GM18861 (cell line): Measurements from ENCODE around the gene EMC6.

ENCODE experiments used
- ATAC-seq: cut with Tn5 transposase; IDR thresholded peaks from one replicate; pipeline ENCODE4 v1.9.1; 2021; ENCODE audit not compliant: unreplicated experiment

Gene EMC6

DNA sequence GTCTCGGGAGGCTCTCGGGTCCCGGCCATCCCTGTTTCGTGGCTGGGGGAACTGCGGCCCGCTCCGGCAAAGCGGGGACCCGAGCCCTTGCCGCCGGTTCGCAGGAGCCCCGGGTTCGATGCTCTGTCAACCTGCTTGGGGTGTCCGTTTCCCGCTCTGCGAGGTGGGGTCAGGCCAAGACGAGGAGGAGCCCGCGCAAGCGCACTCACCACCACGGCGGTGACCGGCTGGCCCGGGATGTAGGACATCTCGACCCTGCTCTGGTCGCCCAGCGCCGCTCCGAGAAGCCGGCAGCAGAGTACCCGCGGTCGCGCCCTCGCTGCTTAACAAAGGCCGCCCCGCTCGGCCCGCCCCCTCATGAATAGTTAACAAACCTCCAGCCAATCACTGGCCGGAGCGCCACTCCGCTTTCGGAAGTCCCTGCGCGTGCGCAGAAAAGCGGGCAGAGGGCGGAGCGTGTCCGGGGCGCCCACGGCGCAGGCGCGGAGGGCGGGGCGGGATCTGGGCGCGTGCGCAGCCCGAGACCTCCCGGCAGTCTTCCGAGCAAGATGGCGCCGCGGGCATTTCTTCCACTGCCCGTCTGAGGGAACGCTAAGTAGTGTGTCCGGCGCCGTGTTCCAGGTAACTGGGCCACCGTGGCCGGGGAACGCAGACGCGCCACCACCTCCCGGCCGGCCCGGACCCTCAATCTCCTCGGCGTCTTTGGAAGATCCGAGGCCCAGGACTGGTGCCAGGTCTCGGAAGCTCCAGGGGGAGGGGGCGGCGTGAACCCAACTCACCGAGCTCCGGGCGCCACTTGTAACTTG lies at the start of gene EMC6, which contains the start of gene TAX1BP3:
EMC6 (plus strand) TSS at position 534 of the 806 bp plus-strand sequence. CDS start 335 bp downstream, outside the sequence.
TAX1BP3 (minus strand) TSS at position 300 of the 806 bp plus-strand sequence; CDS start at position 248, 52 bp downstream.
- peak; percentile 84 for ATAC-seq

DNA sequence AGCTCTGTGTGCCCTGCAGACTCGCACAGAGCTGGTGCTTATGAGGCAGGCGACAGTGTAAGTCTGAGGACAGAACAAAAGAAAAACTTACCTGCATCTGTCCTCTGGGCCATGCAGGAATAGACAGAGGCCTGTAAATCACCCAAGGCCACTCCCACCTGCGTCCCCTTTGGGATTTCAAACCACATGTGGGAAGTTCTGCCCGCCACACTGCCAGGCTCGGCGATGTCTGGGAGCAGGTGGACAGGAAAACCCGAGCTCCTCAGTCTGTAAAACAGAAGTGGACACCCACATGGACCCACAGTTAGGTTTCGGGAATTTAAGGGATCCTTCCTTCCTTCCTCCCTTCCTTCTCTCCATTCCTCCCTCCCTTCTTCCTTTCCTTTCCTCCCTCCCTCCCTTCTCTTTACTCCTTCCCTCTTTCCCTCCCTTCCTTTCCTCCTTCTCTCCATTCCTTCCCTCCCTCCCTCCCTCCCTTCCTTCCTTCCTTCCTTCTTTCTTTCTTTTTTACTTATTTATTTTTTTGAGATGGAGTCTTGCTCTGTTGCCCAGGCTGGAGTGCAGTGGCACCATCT lies 47.4 kb upstream of the EMC6 start:
- no peak for ATAC-seq

DNA sequence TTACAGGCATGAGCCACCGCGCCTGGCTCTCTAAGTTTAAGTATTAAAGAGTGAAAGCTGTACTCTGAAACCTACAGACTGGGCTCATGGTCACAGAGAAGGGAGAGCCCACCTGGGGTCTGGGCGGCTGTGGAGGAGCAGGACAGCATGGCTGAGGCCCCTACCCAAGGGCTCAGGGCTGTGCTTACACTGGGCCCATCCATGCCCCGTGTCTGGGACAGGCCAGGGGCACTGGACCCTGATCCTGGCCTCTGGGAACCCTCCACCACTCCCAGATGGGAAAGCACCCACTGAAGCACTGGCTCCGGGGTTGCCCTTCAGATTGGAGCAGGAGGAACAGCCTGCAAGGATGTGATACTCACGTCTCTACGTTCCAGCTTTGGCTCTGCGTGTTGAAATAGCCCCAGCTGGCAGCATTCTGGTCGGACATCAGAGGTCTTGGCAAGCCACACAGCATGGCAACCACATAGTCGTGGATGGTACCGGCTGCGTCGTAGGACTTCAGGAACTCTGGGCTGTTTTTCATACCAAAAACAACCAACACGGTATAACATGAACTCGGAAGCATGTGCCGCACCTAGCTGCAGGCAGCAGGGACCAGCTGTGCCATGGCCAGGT lies 45.5 kb upstream of the EMC6 start:
- no peak for ATAC-seq

DNA sequence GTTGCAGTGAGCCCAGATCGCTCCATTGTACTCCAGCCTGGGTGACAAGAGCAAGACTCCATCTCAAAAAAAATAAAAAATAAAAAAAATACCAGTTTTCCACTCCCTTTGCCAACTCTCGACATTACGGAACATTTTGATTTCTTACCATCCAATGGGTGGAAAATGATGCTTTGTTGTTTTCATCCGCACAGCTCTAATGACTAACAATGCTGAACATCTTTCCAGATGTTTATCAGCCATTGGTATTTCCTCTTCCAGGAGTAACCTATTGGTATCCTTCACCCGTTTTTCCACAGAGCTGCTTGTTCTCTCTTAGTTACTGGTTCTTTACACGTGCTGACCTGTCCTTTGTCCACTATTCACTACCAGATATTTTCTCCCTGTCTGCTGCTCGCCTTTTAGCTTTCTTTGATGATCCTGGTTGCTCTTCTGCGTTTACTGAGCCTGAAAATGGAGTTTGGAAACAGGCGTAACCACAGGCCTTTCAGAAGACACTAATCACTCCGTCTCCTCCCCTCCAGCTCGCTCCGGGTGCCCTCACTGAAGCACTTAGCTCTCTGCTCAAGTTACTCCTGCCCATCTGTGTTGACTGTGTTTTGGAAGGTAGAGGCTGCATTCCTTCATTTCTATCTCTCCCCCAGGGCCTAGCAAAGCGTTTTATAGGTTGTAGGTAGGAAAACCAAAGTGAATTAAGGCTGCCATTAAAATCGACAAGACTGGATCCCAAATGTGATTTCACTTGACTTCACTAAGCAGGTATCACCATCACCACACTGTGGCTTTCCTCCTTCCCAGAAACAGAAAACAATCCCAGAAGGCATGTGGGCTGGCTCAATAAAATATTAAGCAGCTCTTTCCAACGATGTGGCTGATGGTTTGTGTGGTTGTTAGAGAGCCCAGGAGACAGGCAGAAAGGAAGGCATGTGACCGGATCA lies 41.5 kb upstream of the EMC6 start:
- no peak for ATAC-seq

DNA sequence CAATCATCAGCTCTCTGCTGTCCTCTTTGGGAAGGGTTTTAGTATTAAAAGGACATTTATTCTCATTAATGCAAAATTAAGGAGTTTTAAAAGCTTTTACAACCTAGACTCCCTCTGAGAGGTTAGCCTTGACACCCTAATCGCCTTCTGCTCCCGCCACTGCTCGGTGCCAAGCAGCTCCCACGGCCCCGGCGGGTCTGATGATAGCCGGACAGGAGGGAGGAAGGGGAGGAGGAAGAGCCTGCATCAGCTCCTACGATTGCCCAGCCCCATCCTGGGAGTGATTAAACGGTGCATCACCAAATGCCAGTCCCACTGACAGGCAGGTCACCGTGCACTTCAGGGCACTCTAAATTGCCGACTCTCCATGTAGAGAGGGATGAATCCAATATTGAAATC lies 40.8 kb upstream of the EMC6 start:
- no peak for ATAC-seq

DNA sequence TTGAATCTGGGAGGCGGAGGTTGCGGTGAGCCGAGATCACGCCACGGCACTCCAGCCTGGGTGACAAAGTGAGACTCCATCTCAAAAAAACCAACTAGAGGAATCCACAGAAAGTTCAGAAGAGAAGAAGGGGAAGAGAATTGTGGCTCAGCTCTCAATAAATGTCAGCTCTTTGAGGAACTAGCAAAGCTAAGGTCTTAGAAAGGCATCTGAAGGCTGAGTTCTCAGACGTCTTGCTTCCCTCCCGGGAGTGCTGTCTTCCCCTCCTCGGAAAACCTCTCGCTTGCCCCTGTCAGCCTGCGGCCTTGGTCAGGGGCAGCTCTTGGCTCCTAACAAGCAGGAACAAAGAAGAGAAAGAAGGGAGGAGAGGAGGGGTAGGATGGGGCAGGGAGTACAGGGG lies 37.8 kb upstream of the EMC6 start:
- no peak for ATAC-seq

DNA sequence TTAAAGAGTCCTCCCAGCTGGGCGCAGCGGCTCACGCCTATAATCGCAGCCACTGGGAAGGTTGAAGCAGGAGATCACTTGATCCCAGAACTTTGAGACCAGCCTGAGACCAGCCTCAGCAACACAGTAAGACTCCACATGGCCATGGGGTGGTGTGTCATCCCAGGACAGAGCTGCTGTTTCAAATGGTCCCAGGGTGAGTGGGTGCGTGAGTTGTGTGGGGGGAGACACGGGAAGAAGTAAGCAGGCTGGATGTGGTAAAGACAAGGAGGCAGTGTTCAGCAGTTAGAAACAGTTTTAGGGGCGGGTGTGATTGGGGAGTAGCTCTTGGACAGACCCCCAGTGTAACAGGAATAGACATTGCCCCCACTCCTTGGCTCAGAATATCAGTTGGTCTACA lies 36.3 kb upstream of the EMC6 start:
- no peak for ATAC-seq

DNA sequence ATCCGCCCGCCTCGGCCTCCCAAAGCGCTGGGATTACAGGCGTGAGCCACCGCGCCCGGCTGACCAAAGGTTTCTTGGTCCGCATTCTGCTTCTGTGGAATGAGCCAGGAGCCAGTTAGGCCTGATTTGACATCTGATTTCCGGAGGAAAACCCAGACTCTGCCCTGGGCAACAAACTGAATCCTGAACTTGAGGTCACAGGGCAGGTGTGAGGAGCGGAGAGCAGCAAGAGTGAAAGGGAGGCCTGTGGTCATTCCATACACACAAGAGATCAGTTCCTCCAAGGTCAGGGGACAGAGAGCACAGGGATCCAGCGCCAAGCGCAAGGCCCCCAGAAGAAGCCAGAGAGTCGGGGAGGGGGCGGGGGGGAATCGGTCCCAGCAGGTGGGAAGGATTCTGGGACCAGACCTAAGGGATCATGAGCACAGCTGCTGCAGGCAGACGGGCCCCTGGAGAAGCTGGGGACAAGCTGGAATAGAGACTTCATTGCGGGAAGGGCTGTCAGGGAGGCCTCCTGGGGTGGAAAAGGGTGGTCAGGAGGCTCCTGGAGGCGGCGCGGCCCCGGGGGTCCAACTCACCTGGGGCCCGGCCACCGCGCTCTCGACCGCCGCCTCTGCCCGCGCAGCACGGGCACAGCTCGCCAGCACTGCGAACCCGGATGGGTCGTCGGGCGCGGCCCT lies 33.0 kb upstream of the EMC6 start:
- no peak for ATAC-seq

DNA sequence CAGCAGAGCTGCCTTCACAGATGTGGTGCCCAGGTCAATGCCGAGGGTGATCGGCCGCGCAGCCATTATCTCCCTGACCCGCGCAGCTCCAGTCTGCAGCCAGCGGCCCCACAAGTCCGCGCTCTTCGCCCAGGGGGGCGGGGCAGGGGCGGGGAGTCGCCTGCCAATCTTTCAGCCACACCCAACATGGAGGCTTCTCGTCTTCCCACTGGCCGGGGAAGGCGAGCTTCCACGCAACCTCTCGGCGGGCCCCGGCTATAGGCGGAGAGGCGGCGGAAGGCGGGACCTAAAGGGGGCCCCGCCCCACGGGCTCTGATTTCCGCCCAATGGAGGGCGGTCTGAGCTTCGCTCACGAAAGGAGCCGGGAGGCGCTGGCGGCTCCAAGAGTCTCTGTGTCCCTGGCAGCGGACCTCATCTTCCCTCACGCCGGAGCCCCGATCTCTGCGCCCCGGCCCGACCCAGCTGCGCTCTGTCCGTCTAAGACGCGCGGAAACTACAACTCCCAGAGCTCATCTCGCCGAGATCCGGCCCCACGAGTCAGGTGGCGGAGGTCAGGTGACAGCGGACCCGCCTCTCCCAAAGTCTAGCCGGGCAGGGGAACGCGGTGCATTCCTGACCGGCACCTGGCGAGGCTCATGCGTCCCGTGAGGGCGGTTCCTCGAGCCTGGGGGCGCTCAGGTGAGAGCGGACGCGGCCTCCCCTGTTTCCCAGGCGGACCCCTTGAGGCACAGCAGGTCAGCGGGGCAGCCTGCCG lies 32.3 kb upstream of the EMC6 start, which contains the start of the genes CTNS and SHPK:
CTNS (plus strand) TSS at position 607 of the 754 bp plus-strand sequence. CDS start 3,447 bp downstream, outside the sequence.
SHPK (minus strand) TSS at position 97 of the 754 bp plus-strand sequence; CDS start at position 66, 31 bp downstream.
- ATAC-seq, result peak; percentile 83

DNA sequence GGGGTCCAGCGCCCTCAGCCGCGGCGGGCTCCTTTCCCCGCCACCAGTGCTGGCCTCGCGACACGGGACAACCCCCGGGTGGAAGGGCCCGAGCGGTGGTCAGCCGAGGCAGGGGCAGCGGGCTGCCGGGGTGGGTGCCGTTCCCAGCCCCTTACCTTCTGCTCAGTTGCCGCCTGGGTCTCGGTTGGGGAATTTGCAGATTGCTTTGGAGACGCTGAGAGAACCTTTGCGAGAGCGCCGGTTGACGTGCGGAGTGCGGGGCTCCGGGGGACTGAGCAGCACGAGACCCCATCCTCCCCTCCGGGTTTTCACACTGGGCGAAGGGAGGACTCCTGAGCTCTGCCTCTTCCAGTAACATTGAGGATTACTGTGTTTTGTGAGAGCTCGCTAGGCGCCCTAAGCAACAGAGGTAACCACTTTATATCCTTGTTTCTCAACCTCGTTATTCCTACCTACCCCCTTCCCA lies 31.7 kb upstream of the EMC6 start:
- no peak for ATAC-seq

DNA sequence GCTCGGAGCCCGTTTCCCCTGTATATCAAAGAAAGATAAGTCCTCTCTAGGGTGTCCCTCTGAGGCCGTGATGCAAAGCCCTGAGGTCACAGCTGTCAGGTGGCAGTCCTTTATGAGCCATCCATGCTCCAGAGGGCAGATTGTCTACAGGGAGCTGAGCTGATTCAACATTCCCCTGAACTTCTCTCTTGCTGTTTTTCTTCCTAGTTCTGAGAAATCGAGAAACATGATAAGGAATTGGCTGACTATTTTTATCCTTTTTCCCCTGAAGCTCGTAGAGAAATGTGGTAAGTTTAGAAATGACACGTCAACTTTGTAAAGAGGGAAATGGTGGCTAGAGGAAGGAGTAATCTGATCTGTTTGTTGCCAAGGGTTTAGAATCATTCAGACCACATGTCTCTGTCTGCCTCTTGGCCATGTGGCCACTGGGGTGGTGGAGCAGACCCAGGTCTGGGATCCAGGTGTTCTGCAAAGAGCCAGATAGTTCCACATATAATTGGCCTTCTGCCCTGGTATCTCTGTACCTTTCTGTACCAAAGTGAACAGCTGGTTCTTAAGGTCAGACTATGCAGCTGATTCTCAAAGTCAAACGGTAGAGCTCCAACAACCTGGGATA lies 28.5 kb upstream of the EMC6 start:
- ATAC-seq, result no peak

DNA sequence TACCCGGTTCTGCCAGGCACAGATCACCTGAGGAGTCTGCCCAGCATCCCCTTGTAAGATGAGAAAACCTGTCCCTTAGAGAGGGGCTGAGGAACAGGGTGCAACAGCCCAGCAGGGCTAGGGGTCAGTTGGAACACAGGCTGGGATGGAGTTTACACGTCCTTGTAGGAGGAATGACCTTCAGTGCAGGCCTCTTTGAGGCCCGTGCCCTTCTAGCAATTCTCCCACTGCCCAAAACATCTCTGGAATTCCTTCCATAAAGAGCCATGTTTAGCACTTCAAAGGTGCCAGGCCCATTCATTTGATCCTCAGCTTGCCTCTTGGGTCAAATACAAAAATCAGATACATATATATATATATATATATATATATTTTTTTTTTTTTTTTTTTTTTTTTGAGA lies 27.6 kb upstream of the EMC6 start:
- ATAC-seq, result no peak

DNA sequence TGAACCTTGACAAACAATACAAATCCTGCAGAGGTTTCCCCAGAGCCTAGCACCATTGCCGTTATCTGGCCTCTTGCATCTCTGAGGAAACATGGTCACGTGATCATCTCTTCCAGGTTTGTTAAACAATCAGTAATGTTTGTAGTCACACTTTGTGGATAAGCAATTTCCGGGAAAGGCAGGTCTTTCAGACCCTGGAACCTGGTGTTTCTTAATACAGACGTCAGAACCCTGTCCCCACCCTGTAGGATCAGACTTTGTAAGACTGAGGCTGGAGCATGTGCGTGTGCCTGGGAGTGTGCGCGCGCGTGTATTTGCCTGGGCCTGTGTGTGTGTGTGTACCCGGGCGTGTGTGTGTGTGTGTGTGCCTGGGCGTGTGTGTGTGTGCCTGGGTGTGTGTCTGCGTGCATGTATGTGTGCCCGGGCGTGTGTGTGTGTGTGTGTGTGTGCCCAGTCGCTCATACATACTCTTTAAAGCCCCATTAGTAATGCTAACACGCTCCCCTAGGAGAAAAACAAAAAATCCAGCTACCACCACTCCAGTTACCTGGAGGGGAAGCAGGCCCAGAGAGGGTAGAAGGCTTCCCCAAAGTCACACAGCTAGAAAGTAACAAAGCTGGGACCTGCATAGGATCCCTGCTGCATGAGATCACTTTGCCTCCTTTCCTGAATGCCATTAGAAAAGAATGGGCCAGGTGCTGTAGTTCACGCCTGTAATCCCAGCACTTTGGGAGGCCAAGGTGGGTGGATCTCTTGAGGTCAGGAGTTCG lies 26.7 kb upstream of the EMC6 start:
- ATAC-seq, result no peak

DNA sequence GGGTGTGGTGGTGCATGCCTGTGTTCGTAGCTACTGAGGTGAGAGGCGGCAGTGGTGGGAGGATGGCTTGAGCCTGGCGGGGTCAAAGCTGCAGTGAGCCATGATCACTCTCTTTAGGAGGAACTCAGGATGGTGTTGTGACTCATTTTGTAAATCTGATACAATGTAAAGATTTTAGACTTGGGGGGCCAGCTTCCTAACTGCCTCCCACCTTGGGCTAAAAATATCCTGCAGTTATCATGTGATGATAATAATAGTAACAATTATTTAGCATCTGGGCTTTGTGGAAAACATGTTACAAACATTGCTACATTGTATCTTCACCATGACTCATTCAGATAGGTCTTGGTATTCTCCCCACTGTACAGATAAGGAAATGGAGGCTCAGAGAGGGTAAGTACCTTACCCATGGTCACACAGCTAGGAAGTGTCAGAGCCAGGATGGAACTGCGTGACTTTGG lies 24.7 kb upstream of the EMC6 start:
- no peak for ATAC-seq

DNA sequence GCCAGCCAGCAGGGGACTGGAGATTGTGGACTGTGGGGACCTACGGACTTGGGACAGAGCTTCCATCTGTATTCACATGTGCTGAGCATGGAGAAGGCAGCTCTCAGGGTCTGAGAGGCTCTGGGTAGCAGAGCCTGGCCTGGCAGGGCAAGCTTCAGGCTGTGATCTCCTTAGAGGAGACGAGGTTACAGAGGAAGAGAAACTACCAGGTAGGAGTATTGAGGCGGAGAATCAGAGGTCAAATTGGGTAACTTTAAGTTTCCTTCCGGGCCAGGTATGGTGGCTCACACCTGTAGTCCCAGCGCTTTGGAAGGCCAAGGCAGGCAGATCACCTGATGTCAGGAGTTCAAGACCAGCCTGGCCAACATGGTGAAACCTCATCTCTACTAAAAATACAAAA lies 23.3 kb upstream of the EMC6 start:
- no peak for ATAC-seq

DNA sequence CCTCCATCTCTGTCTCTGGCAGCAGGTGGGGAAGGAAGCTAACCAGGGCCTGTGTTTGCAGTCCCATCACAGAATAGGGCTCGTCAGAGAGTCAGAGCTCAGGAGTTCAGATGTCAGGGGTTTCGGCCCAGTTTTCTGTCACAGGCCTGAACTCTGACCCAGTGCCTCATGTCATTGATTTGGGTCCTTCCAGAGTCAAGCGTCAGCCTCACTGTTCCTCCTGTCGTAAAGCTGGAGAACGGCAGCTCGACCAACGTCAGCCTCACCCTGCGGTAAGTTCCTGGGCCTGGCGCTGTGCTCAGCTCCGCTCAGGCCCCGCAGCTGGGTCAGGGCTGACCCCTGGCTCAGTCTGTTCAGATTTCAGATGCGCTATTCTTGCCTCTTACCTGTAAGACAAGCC lies 21.4 kb upstream of the EMC6 start:
- no peak for ATAC-seq

DNA sequence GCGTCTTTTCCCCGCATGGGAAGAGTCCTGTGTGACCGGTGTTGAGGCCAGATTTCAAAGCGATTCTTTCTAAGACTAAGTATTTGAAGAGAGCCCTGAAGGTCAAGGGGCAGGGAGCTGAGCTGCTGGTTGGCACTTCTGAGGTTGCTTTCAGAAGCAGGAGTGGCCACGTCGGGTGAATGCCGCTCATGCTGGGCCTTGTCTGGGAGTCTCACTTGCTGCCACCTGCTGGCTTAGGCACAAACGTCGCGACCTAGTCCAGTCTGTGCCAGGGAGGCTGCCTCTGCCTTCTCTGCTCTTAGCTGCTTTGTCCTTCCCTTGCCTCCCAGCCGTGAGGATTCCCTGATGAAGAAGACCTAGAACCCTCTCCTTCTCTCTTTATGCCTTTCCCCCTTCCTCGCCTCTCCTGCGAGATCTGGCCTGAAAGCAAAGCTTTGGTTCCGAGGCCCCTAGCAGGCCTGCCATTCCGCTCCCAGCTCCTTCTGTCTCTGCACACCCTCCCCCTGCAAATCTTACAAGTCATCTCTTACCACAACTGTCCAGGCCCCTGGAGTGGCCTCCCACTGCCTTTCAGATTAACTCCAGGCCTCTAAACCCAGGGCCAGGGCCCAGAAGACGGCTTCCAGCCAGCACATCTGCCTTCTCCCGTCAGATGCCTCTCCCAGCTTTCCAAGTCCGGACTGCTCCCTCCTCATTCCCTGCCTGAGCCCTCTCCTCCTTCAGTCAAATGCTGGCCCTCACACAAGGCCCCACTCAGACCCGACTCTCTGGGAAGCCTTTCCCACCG lies 20.6 kb upstream of the EMC6 start:
- no peak for ATAC-seq
